PC-9 (cell line): ENCODE data around the gene CUL4B. TPM values are rescaled to one million over a fixed set of nuclear protein-coding genes. Genes with fewer than 3 reads are reported as not detected.

ENCODE experiments used
- Bru-seq: library from RNA; stranded (reverse); fragments of 400-500 nt; gene quantifications from one replicate; lab custom pipeline; 2021; lab: Mats Ljungman, UMichigan
- BruChase-seq, 2 experiments: library from RNA; stranded (reverse); fragments of 400-500 nt; gene quantifications; one replicate each; lab custom pipeline; 2021; lab: Mats Ljungman, UMichigan
- BruUV-seq: library from RNA; stranded (reverse); fragments of 400-500 nt; replicated peaks from 2 replicates; lab custom pipeline; 2021; lab: Mats Ljungman, UMichigan
- CTCF ChIA-PET: fragments of 300-600 bp; sonication (Branson Sonifier 250); formaldehyde crosslinking; loops from one replicate; lab custom pipeline; 2022; ENCODE audit warnings: antibody characterized with exemption; lab: Charles Lee
- POLR2A ChIA-PET: fragments of 300-600 bp; sonication (Branson Sonifier 250); formaldehyde crosslinking; loops from one replicate; lab custom pipeline; 2022; ENCODE audit warnings: antibody characterized with exemption; ENCODE audit not compliant: unreplicated experiment; lab: Charles Lee
- DNase-seq, 2 experiments: peaks; one replicate each; pipeline versions ENCODE4 v3.0.0 to v3.0.0-alpha.2; 2015 to 2022; ENCODE audit warnings: mixed read lengths in 1 of 2
- H2AFZ ChIP-seq: fragments of 200-600 bp; sonication (generic); 2 replicates; pipeline ENCODE4 v1.8.1; 2017; ENCODE audit warnings: antibody characterized with exemption
- H3F3A ChIP-seq: fragments of 200-600 bp; sonication (generic); 2 replicates; pipeline ENCODE4 v1.8.1; 2017; ENCODE audit warnings: antibody characterized with exemption, mild to moderate bottlenecking, low read depth; ENCODE audit not compliant: insufficient read depth
- H3K27ac ChIP-seq: fragments of 200-600 bp; sonication (generic); 2 replicates; pipeline ENCODE4 v1.6.1; 2016; ENCODE audit warnings: mixed run types
- H3K27me3 ChIP-seq: fragments of 200-600 bp; sonication (generic); 2 replicates; pipeline ENCODE4 v1.6.1; 2016; ENCODE audit warnings: low read depth, mixed run types; ENCODE audit not compliant: insufficient read depth
- H3K36me3 ChIP-seq: fragments of 200-600 bp; sonication (generic); 2 replicates; pipeline ENCODE4 v1.6.1; 2016; ENCODE audit warnings: low read depth, mixed run types
- H3K4me1 ChIP-seq: fragments of 200-600 bp; sonication (generic); replicated peaks from 2 replicates; pipeline ENCODE4 v1.6.1; 2016; ENCODE audit warnings: mixed run types; ENCODE audit not compliant: insufficient read depth
- H3K4me2 ChIP-seq: fragments of 200-600 bp; sonication (generic); 2 replicates; pipeline ENCODE4 v1.6.1; 2017; ENCODE audit warnings: mixed run types
- H3K4me3 ChIP-seq: fragments of 200-600 bp; sonication (generic); 2 replicates; pipeline ENCODE4 v1.6.1; 2016; ENCODE audit warnings: mixed run types
- H3K79me2 ChIP-seq: fragments of 200-600 bp; sonication (generic); 2 replicates; pipeline ENCODE4 v1.6.1; 2017; ENCODE audit warnings: low read depth, mixed run types
- H3K9me2 ChIP-seq: fragments of 200-600 bp; sonication (generic); 2 replicates; pipeline ENCODE4 v1.8.1; 2017; ENCODE audit warnings: mild to moderate bottlenecking; ENCODE audit not compliant: insufficient read depth
- H3K9me3 ChIP-seq: fragments of 200-600 bp; sonication (generic); 2 replicates; pipeline ENCODE4 v1.8.1; 2016; ENCODE audit warnings: low read depth; ENCODE audit not compliant: insufficient read depth
- H4K20me1 ChIP-seq: fragments of 200-600 bp; sonication (generic); 2 replicates; pipeline ENCODE4 v1.8.1; 2017; ENCODE audit not compliant: insufficient read depth
- CTCF ChIP-seq: fragments of 200-600 bp; sonication (generic); conservative IDR thresholded peaks from 2 replicates; pipeline ENCODE4 v1.6.1; 2017; ENCODE audit warnings: mixed run types, antibody characterized with exemption, mild to moderate bottlenecking, moderate library complexity
- EZH2 ChIP-seq: fragments of 200-600 bp; sonication (generic); IDR thresholded peaks from 2 replicates; pipeline ENCODE4 v1.8.0; 2017; ENCODE audit warnings: antibody characterized with exemption, low read depth
- intact Hi-C: fragments of 100-400 bp; cut with micrococcal nuclease; formaldehyde crosslinking; loops from one replicate; pipeline ENCODE4 v1.10.0; 2022; ENCODE audit not compliant: unreplicated experiment
- long read RNA-seq: library from polyadenylated mRNA; stranded (forward); transcript quantifications from one replicate; pipeline ENCODE4 v2.0.0, GENCODE V29; 2022
- total RNA-seq: library from RNA; stranded (reverse); gene quantifications from 2 replicates; pipeline ENCODE4 v1.2.3, GENCODE V29; 2021

CUL4B gene
- 98.6 and 154 TPM in 2 replicates for total RNA-seq
- percentile 89 among the genes with signal in this experiment for Bru-seq, nascent RNA
- BruChase-seq, experiment 1, labeled RNA remaining after a 2-hour chase, result percentile 93 among the genes with signal in this experiment
- percentile 97 among the genes with signal in this experiment for BruChase-seq, experiment 2, labeled RNA remaining after a 6-hour chase
- long read RNA-seq, full-length matches to known transcripts, result 99 of 159 reads
- long read RNA-seq, partial matches to known transcripts, result 6 of 159 reads
- long read RNA-seq, other reads (novel, unspliced or antisense), result 54 of 159 reads

- BruUV-seq, result no TSS peak
- Histone ChIP-seq H3K9me2 (no peaks in the 10 kb centered on the region), H3K9me3 (no peaks in the 10 kb centered on the region), H3K79me2 (peaks cover 62% of the 10 kb centered on the region), H3F3A (peaks cover 32% of the 10 kb centered on the region), H3K4me3 (peak within 1 kb of the TSS; percentile 92), H3K36me3 (peaks cover 23% of the 10 kb centered on the region), H4K20me1 (no peaks in the 10 kb centered on the region; the same call in 1 of the 2 replicates), H3K27ac (peak within 1 kb of the TSS; percentile 98), H3K27me3 (no peaks in the 10 kb centered on the region), H2AFZ (peak within 1 kb of the TSS; percentile 81), H3K4me2 (peak within 1 kb of the TSS; percentile 89), H3K4me1 (peaks cover 33% of the 10 kb centered on the region)
- ChIA-PET POLR2A (interaction anchor here (0.5 to 1.6 kb wide), 14 partner anchors 11 to 905 kb away, joined by 3 to 54 read pairs (median 6); partner anchors contain the start of genes MCTS1 and RPL39), CTCF (no interaction called here)
- TF ChIP-seq CTCF, result 0 out of 2 replicates have a peak, but pooled peaks have one; percentile 24
- no peak for TF ChIP-seq EZH2
- DNase-seq, result peak; percentile 94 to 95
- intact Hi-C loops, result loop anchor here (1.0 to 5.0 kb wide), 3 partner anchors 11 to 101 kb away; partner anchors contain the start of gene MCTS1
These were observed at the start of gene CUL4B for GRCh38 chrX:120560842-120561633. CUL4B (minus strand) TSS chrX:120560962; CDS start chrX:120560638, 324 bp downstream.

- CTCF ChIA-PET, result interaction anchor here (0.7 kb wide), 1 partner anchor 100 kb away, joined by 3 read pairs; no protein-coding TSS in a partner anchor
- Histone ChIP-seq H3F3A (peaks cover 17% of the 10 kb centered on the region), H3K4me1 (peaks cover 22% of the 10 kb centered on the region), H3K79me2 (peaks cover 45% of the 10 kb centered on the region), H3K9me2 (no peaks in the 10 kb centered on the region), H3K27ac (peak overlapping the region; percentile 86), H3K9me3 (no peaks in the 10 kb centered on the region; the same call in 1 of the 2 replicates), H3K4me2 (peak overlapping the region; percentile 97), H2AFZ (peak overlapping the region; percentile 66), H3K27me3 (no peaks in the 10 kb centered on the region), H3K4me3 (peak overlapping the region; percentile 61), H4K20me1 (no peaks in the 10 kb centered on the region), H3K36me3 (peaks cover 14% of the 10 kb centered on the region; the same call in 1 of the 2 replicates)
- DNase-seq, result peak; percentile 8 to 43
- intact Hi-C loops, result loop anchor here (1.0 kb wide), 1 partner anchor 43 kb away; no protein-coding TSS in a partner anchor
- no peak for TF ChIP-seq EZH2
- TF ChIP-seq CTCF, result no peak
- BruUV-seq, result TSS peak; percentile 79
- POLR2A ChIA-PET, result interaction anchor here (0.6 to 1.6 kb wide), 2 partner anchors 43 to 130 kb away, joined by 5 to 54 read pairs; partner anchors contain the start of gene CUL4B
These were observed 43.6 kb upstream of the CUL4B start for GRCh38 chrX:120604361-120604782.
